ENCODE data around the gene ELN.

DNA sequence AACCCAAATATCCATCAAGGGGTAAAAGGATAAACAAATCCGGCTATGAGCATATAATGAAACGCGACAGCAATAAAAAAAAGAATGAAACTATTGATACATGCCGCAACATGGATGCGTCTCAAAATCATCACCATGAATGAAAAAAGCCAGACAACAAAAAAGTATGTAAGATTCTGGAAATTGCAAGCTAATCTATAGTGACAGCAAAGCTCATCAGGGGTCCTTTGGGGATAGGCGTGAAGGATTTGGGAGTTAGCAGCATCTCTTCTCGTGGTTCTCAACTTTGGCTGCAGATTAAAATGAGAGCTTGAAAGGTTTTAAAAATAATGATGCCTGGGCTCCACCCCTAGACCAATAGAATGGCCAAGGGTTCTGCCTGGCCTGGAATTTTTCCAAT, 46.0 kb upstream of the ELN start:
- no peak for TF ChIP-seq CTCF (IDR thresholded peaks at IDR 0.05)
- no peak for TF ChIP-seq POLR2A (IDR thresholded peaks at IDR 0.05)
